Loucy (cell line): ENCODE results near the gene FGF21.

Experiments used
- EZH2phosphoT487 ChIP-seq: fragments of 200-600 bp; IDR thresholded peaks from 2 replicates; pipeline ENCODE4 v1.6.1; 2018; ENCODE audit warnings: antibody characterized with exemption, mild to moderate bottlenecking, moderate library complexity, borderline replicate concordance
- TF ChIP-seq, protein P1 (sequence below): fragments of 200-600 bp; sonication (generic); conservative IDR thresholded peaks from 2 replicates; pipeline ENCODE4 v1.5.1; 2014; ENCODE audit warnings: mild to moderate bottlenecking, antibody characterized with exemption, low read length

DNA sequence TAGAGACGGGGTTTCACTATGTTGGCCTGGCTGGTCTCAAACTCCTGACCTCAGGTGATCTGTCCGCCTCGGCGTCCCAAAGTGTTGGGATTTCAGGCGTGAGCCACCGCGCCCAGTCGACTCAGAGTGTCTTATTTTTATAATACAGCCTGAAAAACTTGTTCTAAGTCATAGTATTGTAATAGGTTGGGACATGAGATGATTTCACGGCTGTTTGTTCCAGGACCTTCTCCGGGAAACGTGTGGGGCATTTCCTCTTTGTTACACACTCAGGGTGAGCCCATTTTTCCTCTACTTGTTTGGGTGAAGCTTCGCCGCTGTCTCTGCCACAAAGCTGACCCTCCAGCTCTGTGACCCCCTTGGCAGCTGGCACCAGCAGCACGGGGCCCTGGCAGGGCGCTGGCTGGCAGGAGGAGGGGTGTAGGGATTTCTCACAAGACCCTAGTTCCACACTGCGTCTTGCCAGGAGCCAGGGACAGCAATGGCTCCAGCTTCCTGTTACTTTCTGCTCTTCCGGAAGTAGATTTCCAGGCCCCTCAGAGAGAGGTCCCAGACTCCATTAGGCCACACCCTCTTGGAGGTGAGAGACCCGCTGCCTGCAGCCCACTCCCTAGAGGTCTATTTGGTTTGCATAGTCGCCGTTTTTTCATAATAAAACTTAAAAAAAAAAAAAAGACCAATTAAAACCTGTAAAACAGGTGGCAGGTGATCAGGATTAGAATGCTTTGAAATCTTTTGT, 15.6 kb downstream of the FGF21 start:
- TF ChIP-seq, protein P1, sequence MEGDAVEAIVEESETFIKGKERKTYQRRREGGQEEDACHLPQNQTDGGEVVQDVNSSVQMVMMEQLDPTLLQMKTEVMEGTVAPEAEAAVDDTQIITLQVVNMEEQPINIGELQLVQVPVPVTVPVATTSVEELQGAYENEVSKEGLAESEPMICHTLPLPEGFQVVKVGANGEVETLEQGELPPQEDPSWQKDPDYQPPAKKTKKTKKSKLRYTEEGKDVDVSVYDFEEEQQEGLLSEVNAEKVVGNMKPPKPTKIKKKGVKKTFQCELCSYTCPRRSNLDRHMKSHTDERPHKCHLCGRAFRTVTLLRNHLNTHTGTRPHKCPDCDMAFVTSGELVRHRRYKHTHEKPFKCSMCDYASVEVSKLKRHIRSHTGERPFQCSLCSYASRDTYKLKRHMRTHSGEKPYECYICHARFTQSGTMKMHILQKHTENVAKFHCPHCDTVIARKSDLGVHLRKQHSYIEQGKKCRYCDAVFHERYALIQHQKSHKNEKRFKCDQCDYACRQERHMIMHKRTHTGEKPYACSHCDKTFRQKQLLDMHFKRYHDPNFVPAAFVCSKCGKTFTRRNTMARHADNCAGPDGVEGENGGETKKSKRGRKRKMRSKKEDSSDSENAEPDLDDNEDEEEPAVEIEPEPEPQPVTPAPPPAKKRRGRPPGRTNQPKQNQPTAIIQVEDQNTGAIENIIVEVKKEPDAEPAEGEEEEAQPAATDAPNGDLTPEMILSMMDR = no peak
- no peak for TF ChIP-seq EZH2phosphoT487
